Measurements from ENCODE around the gene SLC6A8. TPM values are rescaled to one million over a fixed set of nuclear protein-coding genes. Genes with fewer than 3 reads are reported as not detected.
"Not testable (repeated sequence)": the region's sequence is repeated elsewhere in the genome, so short reads cannot be mapped to it uniquely, and the experiment has no call there.

The SLC6A8 gene
- total RNA-seq, 1 donor from 2014 or later: 3.1 TPM

- intact Hi-C loops (cut with micrococcal nuclease): not testable (repeated sequence)
Measured at GRCh38 chrX:153743468-153744209, 55.9 kb downstream of the SLC6A8 start.

DNA sequence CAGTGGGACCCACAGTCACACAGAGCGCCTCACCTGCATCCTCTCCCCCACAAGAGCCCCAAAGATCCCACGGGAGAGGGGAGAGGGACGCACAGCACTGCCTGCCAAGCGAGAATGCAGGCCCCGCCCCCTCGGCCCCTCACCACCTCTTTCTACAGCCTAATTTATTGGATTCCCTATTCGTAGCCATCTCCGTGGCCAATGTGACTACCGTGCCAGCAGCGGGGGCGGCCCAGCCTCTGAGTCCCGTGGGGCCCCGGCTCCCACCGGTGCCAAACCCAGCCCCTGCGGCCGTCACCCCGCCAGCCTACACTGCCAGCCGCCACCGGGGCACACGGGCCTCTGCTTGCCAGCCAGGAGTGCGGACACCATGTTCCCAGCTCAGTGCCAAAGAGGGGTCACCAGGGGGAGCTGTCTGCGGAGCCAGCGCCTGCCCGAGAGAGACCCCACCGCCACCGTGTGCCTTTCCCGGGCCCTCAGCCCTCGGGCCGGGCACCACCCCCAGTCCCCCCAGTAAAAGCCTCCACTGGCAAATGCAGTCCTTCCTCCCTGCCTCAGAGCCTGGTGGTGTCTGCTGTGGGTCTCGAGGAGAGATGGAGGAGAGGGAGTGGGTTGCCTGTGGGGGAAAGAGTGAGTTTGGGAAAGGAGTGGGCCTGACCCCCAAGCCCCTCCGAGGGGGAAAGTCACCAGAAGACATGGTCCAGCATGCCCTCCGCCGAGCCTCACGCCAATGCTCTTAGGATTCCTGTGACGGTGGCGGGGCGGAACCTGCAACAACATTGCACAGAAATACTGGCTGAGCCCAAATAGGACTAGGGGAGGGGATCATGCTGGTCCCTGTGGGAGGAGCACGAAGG is 56.7 kb downstream of the SLC6A8 start:
- intact Hi-C loops (cut with micrococcal nuclease): no loop called here

GRCh38 chrX:153745067-153745433 is 57.3 kb downstream of the SLC6A8 start:
- intact Hi-C loops (cut with micrococcal nuclease): not testable (repeated sequence)

Other genes starting within 250 kb of the SLC6A8 start
- gene TREX2, start 241.9 kb upstream of the SLC6A8 start, total RNA-seq: 2.3 and 2.4 TPM in 2 replicates
- gene HAUS7, start 217.3 kb upstream of the SLC6A8 start, total RNA-seq: 41.9 and 42.1 TPM in 2 replicates
- not detected in 2 replicates for gene BGN, start 192.9 kb upstream of the SLC6A8 start, total RNA-seq
- gene ATP2B3, start 170.3 kb upstream of the SLC6A8 start, total RNA-seq: 0.07 and 0.12 TPM in 2 replicates
- gene CCNQ, start 88.8 kb upstream of the SLC6A8 start, total RNA-seq: 22.7 and 23.3 TPM in 2 replicates
- gene DUSP9, start 40.7 kb upstream of the SLC6A8 start, total RNA-seq: not detected in 2 replicates
- not detected in 2 replicates for gene PNCK, start 14.1 kb upstream of the SLC6A8 start, total RNA-seq
- 168 and 173 TPM in 2 replicates for gene BCAP31, start 36.5 kb downstream of the SLC6A8 start, total RNA-seq
- gene ABCD1, start 36.9 kb downstream of the SLC6A8 start, total RNA-seq: 17.8 and 19.3 TPM in 2 replicates
- 0.34 and 0.80 TPM in 2 replicates for gene PLXNB3, start 76.3 kb downstream of the SLC6A8 start, total RNA-seq
- gene SRPK3, start 93.1 kb downstream of the SLC6A8 start, total RNA-seq: not detected in 2 replicates
- 72.0 and 74.2 TPM in 2 replicates for gene IDH3G, start 106.4 kb downstream of the SLC6A8 start, total RNA-seq
- 286 and 299 TPM in 2 replicates for gene SSR4, start 106.7 kb downstream of the SLC6A8 start, total RNA-seq
- gene PDZD4, start 142.6 kb downstream of the SLC6A8 start, total RNA-seq: 0.39 and 0.66 TPM in 2 replicates
- 8.0 and 9.7 TPM in 2 replicates for gene L1CAM, start 198.2 kb downstream of the SLC6A8 start, total RNA-seq
- not detected in 2 replicates for gene AVPR2, start 216.7 kb downstream of the SLC6A8 start, total RNA-seq
- gene ARHGAP4, start 238.3 kb downstream of the SLC6A8 start, total RNA-seq: 281 and 285 TPM in 2 replicates
- 87.4 and 88.4 TPM in 2 replicates for gene NAA10, start 247.1 kb downstream of the SLC6A8 start, total RNA-seq

Data from T-helper 1 cell treated with Interleukin-12 subunit alpha and Interleukin-12 subunit beta and Interleukin-4 antibody, amounts not matched to agents 30 ng/mL and 1 ng/mL, for 36 hours (primary cell).